Measurements from ENCODE around the gene FIGLA.

The FIGLA gene

GRCh38 chr2:70769450-70769849, 21.0 kb downstream of the FIGLA start:
- DNase-seq, result no peak

- DNase-seq, result no peak
Observed at GRCh38 chr2:70768590-70769085, 21.8 kb downstream of the FIGLA start.

- DNase-seq, result peak; percentile 36
Observed at GRCh38 chr2:70767699-70768589, 22.5 kb downstream of the FIGLA start, which contains the start of gene ADD2. ADD2 (minus strand) TSS chr2:70768200; CDS start chr2:70706408, 61,792 bp downstream.

GRCh38 chr2:70767079-70767698, 23.3 kb downstream of the FIGLA start:
- DNase-seq, result peak; percentile 28

GRCh38 chr2:70766357-70767078, 23.9 kb downstream of the FIGLA start:
- DNase-seq, result no peak

- DNase-seq, result no peak
Observed at GRCh38 chr2:70765507-70765906, 24.9 kb downstream of the FIGLA start.

- DNase-seq, result no peak
Observed at GRCh38 chr2:70759446-70759845, 31.0 kb downstream of the FIGLA start.

GRCh38 chr2:70757966-70758365, 32.5 kb downstream of the FIGLA start:
- DNase-seq, result no peak

GRCh38 chr2:70757360-70757759, 33.1 kb downstream of the FIGLA start:
- DNase-seq, result no peak

- DNase-seq, result no peak
Observed at GRCh38 chr2:70756128-70756527, 34.3 kb downstream of the FIGLA start.

- peak; percentile 12 for DNase-seq
Observed at GRCh38 chr2:70753902-70754301, 36.5 kb downstream of the FIGLA start.

- DNase-seq, result no peak
Observed at GRCh38 chr2:70753031-70753430, 37.4 kb downstream of the FIGLA start.

GRCh38 chr2:70752396-70752795, 38.0 kb downstream of the FIGLA start:
- no peak for DNase-seq

GRCh38 chr2:70751881-70752280, 38.6 kb downstream of the FIGLA start:
- DNase-seq, result no peak

- DNase-seq, result no peak
Observed at GRCh38 chr2:70750320-70750719, 40.1 kb downstream of the FIGLA start.

GRCh38 chr2:70748002-70748784, 42.2 kb downstream of the FIGLA start:
- DNase-seq, result no peak

GRCh38 chr2:70747284-70747683, 43.2 kb downstream of the FIGLA start:
- DNase-seq, result no peak

- DNase-seq, result peak; percentile 21
Observed at GRCh38 chr2:70746094-70746974, 44.1 kb downstream of the FIGLA start.

- no peak for DNase-seq
Observed at GRCh38 chr2:70745276-70745825, 45.1 kb downstream of the FIGLA start.

- DNase-seq, result no peak
Observed at GRCh38 chr2:70744397-70744796, 46.0 kb downstream of the FIGLA start.

- no peak for DNase-seq
Observed at GRCh38 chr2:70743677-70744076, 46.8 kb downstream of the FIGLA start.
